GM12801 (cell line): ENCODE measurements around the gene PRR16.

Experiments
- CTCF ChIP-seq: IDR thresholded peaks from one replicate; pipeline ENCODE4 v1.5.1; 2011; ENCODE audit warnings: control low read depth; ENCODE audit not compliant: insufficient read length; ENCODE audit errors: extremely low read depth

Gene PRR16

GRCh38 chr5:120465436-120465961, 1.4 kb downstream of the PRR16 start:
- TF ChIP-seq CTCF: no peak

- no peak for TF ChIP-seq CTCF
These were observed 2.4 kb downstream of the PRR16 start for GRCh38 chr5:120466341-120467006.

- TF ChIP-seq CTCF: no peak
These were observed 7.9 kb downstream of the PRR16 start for GRCh38 chr5:120471971-120472370.

GRCh38 chr5:120472911-120473310, 8.8 kb downstream of the PRR16 start:
- TF ChIP-seq CTCF: no peak

GRCh38 chr5:120473332-120473731, 9.2 kb downstream of the PRR16 start:
- TF ChIP-seq CTCF: no peak

- TF ChIP-seq CTCF: no peak
These were observed 12.0 kb downstream of the PRR16 start for GRCh38 chr5:120476063-120476462.

GRCh38 chr5:120479066-120479465, 15.0 kb downstream of the PRR16 start:
- no peak for TF ChIP-seq CTCF
